GM21381 (cell line): ENCODE results near the gene COQ8A.
A peak's percentile ranks its signal among the peaks of the same experiment; 100 is the strongest.
"Not testable (repeated sequence)": the region's sequence is repeated elsewhere in the genome, so short reads cannot be mapped to it uniquely, and the experiment has no call there.

Source experiments
- ATAC-seq: cut with Tn5 transposase; IDR thresholded peaks from one replicate; pipeline ENCODE4 v1.9.1; 2021; ENCODE audit warnings: mild to moderate bottlenecking, moderate library complexity; ENCODE audit not compliant: unreplicated experiment

COQ8A gene

GRCh38 chr1:226983247-226983991 is 43.3 kb downstream of the COQ8A start:
- ATAC-seq = no peak

- no peak for ATAC-seq
These were observed 43.9 kb downstream of the COQ8A start for GRCh38 chr1:226983992-226984364.

GRCh38 chr1:226984521-226985238 is 44.6 kb downstream of the COQ8A start:
- no peak for ATAC-seq

GRCh38 chr1:226985239-226985838 is 45.2 kb downstream of the COQ8A start:
- ATAC-seq = no peak

GRCh38 chr1:226985839-226986463 is 45.9 kb downstream of the COQ8A start:
- ATAC-seq = no peak

- ATAC-seq = no peak
These were observed 46.5 kb downstream of the COQ8A start for GRCh38 chr1:226986496-226987178.

- ATAC-seq = no peak
These were observed 47.1 kb downstream of the COQ8A start for GRCh38 chr1:226987179-226987536.

- ATAC-seq = no peak
These were observed 47.7 kb downstream of the COQ8A start for GRCh38 chr1:226987623-226988333.

GRCh38 chr1:226988334-226988666 is 48.2 kb downstream of the COQ8A start:
- ATAC-seq = no peak

- no peak for ATAC-seq
These were observed 49.2 kb downstream of the COQ8A start for GRCh38 chr1:226989085-226989920.

GRCh38 chr1:226990133-226990716 is 50.1 kb downstream of the COQ8A start:
- ATAC-seq = peak; percentile 63

- ATAC-seq = no peak
These were observed 51.8 kb downstream of the COQ8A start for GRCh38 chr1:226991920-226992319.

- no peak for ATAC-seq
These were observed 53.9 kb downstream of the COQ8A start for GRCh38 chr1:226993814-226994585.

- no peak for ATAC-seq
These were observed 54.7 kb downstream of the COQ8A start for GRCh38 chr1:226994586-226995364.

GRCh38 chr1:226995365-226996332 is 55.6 kb downstream of the COQ8A start:
- peak; percentile 98 for ATAC-seq

GRCh38 chr1:226999579-226999978 is 59.5 kb downstream of the COQ8A start:
- not testable (repeated sequence) for ATAC-seq
